ENCODE results near the gene AKAP6.

AKAP6 gene

DNA sequence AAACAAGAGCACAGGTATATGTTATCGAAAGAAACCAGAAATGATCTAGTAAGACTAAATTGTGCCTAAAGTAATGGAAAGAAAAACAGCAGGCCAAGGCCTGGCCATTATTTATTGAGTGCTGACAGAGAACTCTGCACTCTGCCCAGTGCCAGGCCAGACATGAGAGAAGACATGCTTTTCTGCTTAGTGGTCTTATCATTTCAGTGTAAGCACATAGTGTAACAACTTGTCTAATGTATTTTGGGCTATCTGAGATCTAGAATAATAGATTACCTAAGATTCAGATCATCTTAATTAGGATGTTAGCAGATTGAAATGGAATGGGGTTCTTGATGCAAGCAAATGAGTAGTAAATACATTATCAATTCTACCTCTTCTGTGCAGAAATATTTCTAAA is 278.3 kb downstream of the AKAP6 start:
- Histone ChIP-seq H3K4me3 (no peak overlapping the region), H3K27ac (no peak overlapping the region)
- DNase-seq (ENCODE audit: low spot score) = no peak
- TF ChIP-seq, protein P1, sequence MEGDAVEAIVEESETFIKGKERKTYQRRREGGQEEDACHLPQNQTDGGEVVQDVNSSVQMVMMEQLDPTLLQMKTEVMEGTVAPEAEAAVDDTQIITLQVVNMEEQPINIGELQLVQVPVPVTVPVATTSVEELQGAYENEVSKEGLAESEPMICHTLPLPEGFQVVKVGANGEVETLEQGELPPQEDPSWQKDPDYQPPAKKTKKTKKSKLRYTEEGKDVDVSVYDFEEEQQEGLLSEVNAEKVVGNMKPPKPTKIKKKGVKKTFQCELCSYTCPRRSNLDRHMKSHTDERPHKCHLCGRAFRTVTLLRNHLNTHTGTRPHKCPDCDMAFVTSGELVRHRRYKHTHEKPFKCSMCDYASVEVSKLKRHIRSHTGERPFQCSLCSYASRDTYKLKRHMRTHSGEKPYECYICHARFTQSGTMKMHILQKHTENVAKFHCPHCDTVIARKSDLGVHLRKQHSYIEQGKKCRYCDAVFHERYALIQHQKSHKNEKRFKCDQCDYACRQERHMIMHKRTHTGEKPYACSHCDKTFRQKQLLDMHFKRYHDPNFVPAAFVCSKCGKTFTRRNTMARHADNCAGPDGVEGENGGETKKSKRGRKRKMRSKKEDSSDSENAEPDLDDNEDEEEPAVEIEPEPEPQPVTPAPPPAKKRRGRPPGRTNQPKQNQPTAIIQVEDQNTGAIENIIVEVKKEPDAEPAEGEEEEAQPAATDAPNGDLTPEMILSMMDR (IDR thresholded peaks at IDR 0.05) = no peak

- TF ChIP-seq, protein P1 (IDR thresholded peaks at IDR 0.05) = no peak
- no peak overlapping the region for H3K4me3 ChIP-seq
- H3K27ac ChIP-seq = no peak overlapping the region
- DNase-seq (ENCODE audit: low spot score) = no peak
Measured at GRCh38 chr14:32608857-32609256, 279.8 kb downstream of the AKAP6 start.

GRCh38 chr14:32609388-32609787 is 280.3 kb downstream of the AKAP6 start:
- Histone ChIP-seq H3K4me3 (no peak overlapping the region), H3K27ac (no peak overlapping the region)
- TF ChIP-seq, protein P1 (IDR thresholded peaks at IDR 0.05) = no peak
- no peak for DNase-seq (ENCODE audit: low spot score)

GRCh38 chr14:32611752-32612151 is 282.7 kb downstream of the AKAP6 start:
- TF ChIP-seq, protein P1 (IDR thresholded peaks at IDR 0.05) = no peak
- Histone ChIP-seq H3K27ac (no peak overlapping the region), H3K4me3 (no peak overlapping the region)
- DNase-seq (ENCODE audit: low spot score) = no peak

- TF ChIP-seq, protein P1 (IDR thresholded peaks at IDR 0.05) = no peak
- DNase-seq (ENCODE audit: low spot score) = no peak
Measured at GRCh38 chr14:32618991-32619390, 289.9 kb downstream of the AKAP6 start.

DNA sequence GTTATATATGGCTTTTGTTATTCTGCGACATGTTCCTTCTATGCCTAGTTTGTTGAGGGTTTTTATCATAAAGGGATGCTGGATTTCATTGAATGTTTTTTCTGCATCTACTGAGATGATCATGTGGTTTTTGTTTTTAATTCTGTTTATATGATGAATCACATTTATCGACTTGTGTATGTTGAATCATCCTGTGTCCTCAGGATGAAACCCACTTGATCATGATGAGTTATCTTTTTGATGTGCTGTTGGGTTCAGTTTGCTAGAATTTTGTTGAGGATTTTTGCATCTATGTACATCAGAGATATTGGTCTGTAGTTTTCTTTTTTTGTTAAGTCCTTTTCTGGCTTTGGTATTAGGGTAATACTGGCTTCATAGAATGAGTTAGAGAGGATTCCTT is 291.2 kb downstream of the AKAP6 start:
- DNase-seq (ENCODE audit: low spot score) = no peak
- no peak overlapping the region for H3K27ac ChIP-seq
- TF ChIP-seq, protein P1 (IDR thresholded peaks at IDR 0.05) = no peak
- H3K4me3 ChIP-seq = no peak overlapping the region

More at GRCh38 chr14:32618991-32619390, 289.9 kb downstream of the AKAP6 start:
- Histone ChIP-seq H3K27ac (no peak overlapping the region), H3K4me3 (no peak overlapping the region)

DNA sequence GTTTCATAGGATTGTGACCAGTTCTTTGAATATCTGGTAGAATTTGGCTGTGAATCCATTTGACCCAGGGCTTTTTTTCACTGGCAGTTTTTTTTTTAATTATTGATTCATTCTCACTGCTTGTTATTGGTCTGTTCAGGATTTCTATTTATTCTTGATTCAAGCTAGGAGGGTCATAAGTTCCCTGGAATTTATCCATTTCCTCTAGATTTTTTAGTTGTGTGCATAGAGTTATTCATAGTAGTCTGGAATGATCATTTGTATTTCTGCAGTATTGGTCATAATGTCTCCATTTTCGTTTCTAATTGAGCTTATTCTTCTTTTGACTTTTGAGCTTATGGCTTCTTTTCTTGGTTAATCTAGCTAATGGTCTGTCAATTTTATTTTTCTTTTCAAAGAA is 291.6 kb downstream of the AKAP6 start:
- TF ChIP-seq, protein P1 (IDR thresholded peaks at IDR 0.05) = no peak
- no peak for DNase-seq (ENCODE audit: low spot score)
- no peak overlapping the region for H3K4me3 ChIP-seq
- H3K27ac ChIP-seq = no peak overlapping the region

All from coronary artery (tissue), 2 donors.